HG02623 (cell line): ENCODE measurements around the gene KIAA0513.

ENCODE experiments used
- ATAC-seq: cut with Tn5 transposase; IDR thresholded peaks from one replicate; pipeline ENCODE4 v1.9.1; 2021; ENCODE audit warnings: moderate library complexity; ENCODE audit not compliant: unreplicated experiment

KIAA0513 gene

GRCh38 chr16:85084841-85085510 lies 57.4 kb downstream of the KIAA0513 start:
- ATAC-seq: no peak

- no peak for ATAC-seq
Measured at GRCh38 chr16:85085721-85086120, 58.1 kb downstream of the KIAA0513 start.

GRCh38 chr16:85086347-85087291 lies 59.0 kb downstream of the KIAA0513 start:
- peak; percentile 44 for ATAC-seq

GRCh38 chr16:85087899-85088569 lies 60.4 kb downstream of the KIAA0513 start:
- ATAC-seq: no peak

- ATAC-seq: no peak
Measured at GRCh38 chr16:85088570-85089199, 61.1 kb downstream of the KIAA0513 start.

- no peak for ATAC-seq
Measured at GRCh38 chr16:85089525-85089924, 61.9 kb downstream of the KIAA0513 start.

GRCh38 chr16:85090181-85090580 lies 62.6 kb downstream of the KIAA0513 start:
- ATAC-seq: no peak

- no peak for ATAC-seq
Measured at GRCh38 chr16:85090873-85091521, 63.4 kb downstream of the KIAA0513 start.

GRCh38 chr16:85091522-85091910 lies 63.9 kb downstream of the KIAA0513 start:
- ATAC-seq: no peak

GRCh38 chr16:85092309-85092708 lies 64.7 kb downstream of the KIAA0513 start:
- no peak for ATAC-seq

- ATAC-seq: no peak
Measured at GRCh38 chr16:85092851-85093250, 65.3 kb downstream of the KIAA0513 start.

GRCh38 chr16:85093705-85094104 lies 66.1 kb downstream of the KIAA0513 start:
- no peak for ATAC-seq

GRCh38 chr16:85094176-85094805 lies 66.7 kb downstream of the KIAA0513 start:
- no peak for ATAC-seq

GRCh38 chr16:85094812-85095211 lies 67.2 kb downstream of the KIAA0513 start:
- no peak for ATAC-seq

GRCh38 chr16:85096921-85097320 lies 69.3 kb downstream of the KIAA0513 start:
- no peak for ATAC-seq

GRCh38 chr16:85098565-85098964 lies 71.0 kb downstream of the KIAA0513 start:
- no peak for ATAC-seq

GRCh38 chr16:85100265-85100664 lies 72.7 kb downstream of the KIAA0513 start:
- ATAC-seq: no peak

GRCh38 chr16:85101956-85102630 lies 74.5 kb downstream of the KIAA0513 start:
- ATAC-seq: no peak
